ENCODE measurements around the gene OR4D2. TPM values are rescaled to one million over a fixed set of nuclear protein-coding genes. Genes with fewer than 3 reads are reported as not detected.

The OR4D2 gene
- total RNA-seq, 1 experiment from 2014 or later, result 0.08 TPM

GRCh38 chr17:58210922-58211321, 44.1 kb downstream of the OR4D2 start:
- DNase-seq, result no peak
- Histone ChIP-seq H3K4me3 (no peak overlapping the region), H3K27me3 (no peaks in the 10 kb centered on the region), H3K4me1 (no peaks in the 10 kb centered on the region), H3K36me3 (no peaks in the 10 kb centered on the region), H3K27ac (no peak overlapping the region), H3K9me3 (replicated peaks) (no peaks in the 10 kb centered on the region)

GRCh38 chr17:58215685-58216084, 48.9 kb downstream of the OR4D2 start:
- no peaks in the 10 kb centered on the region for H3K27me3 ChIP-seq
- H3K27ac ChIP-seq, result no peak overlapping the region
- no peak overlapping the region for H3K4me3 ChIP-seq
- no peaks in the 10 kb centered on the region for H3K9me3 ChIP-seq (replicated peaks)
- DNase-seq, result no peak
- H3K4me1 ChIP-seq, result no peaks in the 10 kb centered on the region
- no peaks in the 10 kb centered on the region for H3K36me3 ChIP-seq

- H3K27me3 ChIP-seq, result no peaks in the 10 kb centered on the region
- no peak overlapping the region for H3K27ac ChIP-seq
- no peak overlapping the region for H3K4me3 ChIP-seq
- H3K36me3 ChIP-seq, result no peaks in the 10 kb centered on the region
- no peaks in the 10 kb centered on the region for H3K4me1 ChIP-seq
- no peaks in the 10 kb centered on the region for H3K9me3 ChIP-seq (replicated peaks)
- no peak for DNase-seq
Measured at GRCh38 chr17:58217766-58218165, 51.0 kb downstream of the OR4D2 start.

- no peaks in the 10 kb centered on the region for H3K27me3 ChIP-seq
- peak within 1 kb of the TSS; percentile 82 for H3K4me3 ChIP-seq
- peak; percentile 92 to 93 for DNase-seq
- no peaks in the 10 kb centered on the region for H3K36me3 ChIP-seq
- no peaks in the 10 kb centered on the region for H3K9me3 ChIP-seq (replicated peaks)
- peak within 1 kb of the TSS; percentile 53 for H3K27ac ChIP-seq
- H3K4me1 ChIP-seq, result peaks cover 3% of the 10 kb centered on the region
Measured at GRCh38 chr17:58219007-58219788, 52.4 kb downstream of the OR4D2 start, which contains the start of gene MKS1. Gene MKS1, minus strand, starts transcription at chr17:58219255. Its CDS starts 25 bp downstream, at chr17:58219230.

GRCh38 chr17:58219789-58220183, 53.0 kb downstream of the OR4D2 start:
- peak in 1 of 2 experiments; percentile 24 for DNase-seq
- Histone ChIP-seq H3K27ac (no peak overlapping the region; the same call in 1 of the 2 replicates), H3K4me3 (peak overlapping the region; percentile 82), H3K36me3 (no peaks in the 10 kb centered on the region), H3K27me3 (no peaks in the 10 kb centered on the region), H3K9me3 (replicated peaks) (no peaks in the 10 kb centered on the region), H3K4me1 (peaks cover 8% of the 10 kb centered on the region)

Other genes starting within 250 kb of the OR4D2 start
- 11.6 and 14.4 TPM in 2 replicates for gene CUEDC1, start 211.6 kb upstream of the OR4D2 start, total RNA-seq (2014; rRNA removed; shearing (Covaris generic))
- gene VEZF1, start 178.7 kb upstream of the OR4D2 start, total RNA-seq (2014; rRNA removed; shearing (Covaris generic)), result 74.9 and 78.9 TPM in 2 replicates
- 549 and 575 TPM in 2 replicates for gene SRSF1, start 159.7 kb upstream of the OR4D2 start, total RNA-seq (2014; rRNA removed; shearing (Covaris generic))
- 14.4 and 16.0 TPM in 2 replicates for gene DYNLL2, start 83.6 kb upstream of the OR4D2 start, total RNA-seq (2014; rRNA removed; shearing (Covaris generic))
- not detected in 2 replicates for gene OR4D1, start 18.6 kb upstream of the OR4D2 start, total RNA-seq (2014; rRNA removed; shearing (Covaris generic))
- gene EPX, start 25.7 kb downstream of the OR4D2 start, total RNA-seq (2014; rRNA removed; shearing (Covaris generic)), result not detected in 2 replicates
- gene MKS1, start 52.3 kb downstream of the OR4D2 start, total RNA-seq (2014; rRNA removed; shearing (Covaris generic)), result 9.0 and 15.5 TPM in 2 replicates
- not detected in 2 replicates for gene LPO, start 71.6 kb downstream of the OR4D2 start, total RNA-seq (2014; rRNA removed; shearing (Covaris generic))
- 5.2 and 6.4 TPM in 2 replicates for gene MPO, start 114.0 kb downstream of the OR4D2 start, total RNA-seq (2014; rRNA removed; shearing (Covaris generic))
- gene TSPOAP1, start 161.8 kb downstream of the OR4D2 start, total RNA-seq (2014; rRNA removed; shearing (Covaris generic)), result 0.53 and 0.58 TPM in 2 replicates
- gene SUPT4H1, start 185.2 kb downstream of the OR4D2 start, total RNA-seq (2014; rRNA removed; shearing (Covaris generic)), result 61.2 and 61.3 TPM in 2 replicates

Measured in SJCRH30 (cell line).